ENCODE measurements around the gene TEX29.
A peak's percentile ranks its signal among the peaks of the same experiment; 100 is the strongest.

TEX29 gene

DNA sequence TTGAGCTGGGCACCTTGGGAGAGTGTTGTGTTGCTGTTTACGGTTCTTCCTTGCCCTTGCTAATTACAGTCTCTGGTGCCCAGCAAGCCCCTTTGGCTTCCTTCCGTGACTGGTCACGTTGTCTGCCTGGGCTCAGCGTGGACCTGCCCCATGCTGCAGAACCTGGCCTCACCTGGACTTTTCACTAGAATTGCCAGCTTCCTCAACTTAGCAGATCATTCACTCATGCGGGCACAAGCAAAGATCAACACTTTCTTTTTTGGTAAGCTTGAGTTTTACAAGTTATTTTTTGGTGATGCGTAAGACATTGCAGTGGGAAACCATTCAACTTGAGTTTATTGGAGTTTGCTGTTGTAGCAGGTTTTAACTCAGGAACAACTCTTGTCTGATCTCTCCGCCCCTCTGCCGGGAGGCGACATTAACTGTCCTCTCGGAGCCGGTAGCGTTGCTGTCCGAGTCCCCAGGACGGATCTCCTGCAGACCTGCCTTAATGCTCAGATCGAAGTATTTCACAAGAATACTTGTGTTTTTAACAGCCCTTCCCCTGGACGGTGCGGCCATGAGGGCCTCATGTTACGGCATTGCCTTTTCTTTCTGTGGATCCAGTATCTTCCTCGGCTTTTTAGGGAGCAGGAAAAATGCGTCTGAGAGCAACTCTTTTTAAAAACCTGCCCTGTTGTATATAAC lies 15.7 kb upstream of the TEX29 start:
- H3K9ac ChIP-seq (ENCODE audit: low read depth in 1 of 2, low read length in 2 of 2): no peak overlapping the region
- H3K9me3 ChIP-seq (ENCODE audit: control insufficient read depth in 1 of 2, low read length in 2 of 2): no peaks in the 10 kb centered on the region
- no peak overlapping the region for H3K27ac ChIP-seq (ENCODE audit: low read depth, low read length)
- H3K27me3 ChIP-seq (ENCODE audit: control insufficient read depth in 1 of 2, insufficient read depth in 2 of 2, low read length in 2 of 2): no peaks in the 10 kb centered on the region
- H3K4me3 ChIP-seq (ENCODE audit: low read depth in 1 of 2, low read length in 2 of 2): peak overlapping the region in 1 of 2 donors; percentile 37
- H3K4me1 ChIP-seq (ENCODE audit: control insufficient read depth in 1 of 2, insufficient read depth in 2 of 2, low read length in 2 of 2): no peaks in the 10 kb centered on the region
- peaks cover 55 to 69% of the 10 kb centered on the region in 2 donors for H3K36me3 ChIP-seq (ENCODE audit: control insufficient read depth in 1 of 2, insufficient read depth in 2 of 2, low read length in 2 of 2)

DNA sequence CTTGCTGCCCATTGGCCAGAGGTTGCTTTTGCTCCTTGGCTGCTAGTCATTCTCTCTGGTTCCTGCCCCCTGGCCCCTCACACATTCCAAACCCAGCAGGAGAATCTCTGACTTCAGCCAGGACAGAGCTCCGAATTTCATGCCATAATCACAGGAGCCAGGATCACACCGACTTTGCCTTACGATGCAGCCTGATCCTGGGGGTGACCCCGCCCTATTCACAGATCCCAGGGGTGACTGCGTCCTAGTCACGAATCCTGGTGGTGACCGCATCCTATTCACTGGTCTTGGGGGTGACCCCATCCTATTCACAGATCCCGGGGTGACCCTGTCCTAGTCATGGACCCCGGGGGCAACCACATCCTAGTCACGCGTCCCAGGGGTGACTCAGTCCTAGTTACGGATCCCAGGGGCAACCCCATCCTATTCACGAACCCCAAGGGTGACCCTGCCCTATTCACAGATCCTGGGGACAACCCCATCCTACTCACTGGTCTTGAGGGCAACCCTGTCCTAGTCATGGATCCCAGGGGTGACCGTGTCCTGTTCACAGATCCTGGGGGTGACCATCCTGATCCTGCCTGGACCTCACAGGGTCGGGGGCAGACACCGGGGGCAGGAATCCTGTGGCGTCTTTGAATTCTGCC lies 7.4 kb upstream of the TEX29 start:
- no peaks in the 10 kb centered on the region for H3K4me1 ChIP-seq (ENCODE audit: control insufficient read depth in 1 of 2, insufficient read depth in 2 of 2, low read length in 2 of 2)
- peaks cover 0 to 2% of the 10 kb centered on the region in 2 donors for H3K36me3 ChIP-seq (ENCODE audit: control insufficient read depth in 1 of 2, insufficient read depth in 2 of 2, low read length in 2 of 2)
- H3K9ac ChIP-seq (ENCODE audit: low read depth in 1 of 2, low read length in 2 of 2): no peak overlapping the region
- H3K27ac ChIP-seq (ENCODE audit: low read depth, low read length): no peak overlapping the region
- H3K27me3 ChIP-seq (ENCODE audit: control insufficient read depth in 1 of 2, insufficient read depth in 2 of 2, low read length in 2 of 2): no peaks in the 10 kb centered on the region
- peaks cover 0 to 6% of the 10 kb centered on the region in 2 donors for H3K9me3 ChIP-seq (ENCODE audit: control insufficient read depth in 1 of 2, low read length in 2 of 2)
- no peak overlapping the region for H3K4me3 ChIP-seq (ENCODE audit: low read depth in 1 of 2, low read length in 2 of 2)

DNA sequence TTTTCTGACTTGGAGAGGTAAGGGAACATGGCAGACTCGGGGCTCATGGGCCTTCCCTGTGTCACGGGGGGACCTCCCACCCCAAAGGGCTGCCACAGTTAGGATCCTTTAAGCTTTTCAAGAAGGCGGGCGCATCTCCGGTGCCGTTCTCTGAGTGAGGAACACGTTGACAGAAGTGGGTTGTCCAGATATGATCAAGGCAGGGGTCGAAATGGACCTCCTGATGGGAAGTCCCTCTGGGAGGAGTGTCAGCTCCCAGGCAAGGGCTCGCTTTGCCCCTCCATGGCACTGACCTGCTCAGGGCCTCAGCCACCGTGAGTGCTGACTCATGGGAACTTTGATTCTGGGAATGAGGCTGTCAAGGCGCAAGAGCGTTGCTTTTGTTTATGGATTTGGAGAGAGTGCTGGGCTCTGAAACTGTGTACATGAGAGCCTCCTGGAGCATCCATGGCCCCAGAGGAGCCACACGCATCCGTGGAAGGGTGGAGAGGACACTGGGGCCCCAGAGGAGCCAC lies 6.5 kb upstream of the TEX29 start:
- Histone ChIP-seq H3K9ac (ENCODE audit: low read depth in 1 of 2, low read length in 2 of 2) (no peak overlapping the region), H3K36me3 (ENCODE audit: control insufficient read depth in 1 of 2, insufficient read depth in 2 of 2, low read length in 2 of 2) (no peaks in the 10 kb centered on the region), H3K27me3 (ENCODE audit: control insufficient read depth in 1 of 2, insufficient read depth in 2 of 2, low read length in 2 of 2) (no peaks in the 10 kb centered on the region), H3K27ac (ENCODE audit: low read depth, low read length) (no peak overlapping the region), H3K9me3 (ENCODE audit: control insufficient read depth in 1 of 2, low read length in 2 of 2) (peaks cover 0 to 6% of the 10 kb centered on the region in 2 donors), H3K4me3 (ENCODE audit: low read depth in 1 of 2, low read length in 2 of 2) (no peak overlapping the region), H3K4me1 (ENCODE audit: control insufficient read depth in 1 of 2, insufficient read depth in 2 of 2, low read length in 2 of 2) (no peaks in the 10 kb centered on the region)

DNA sequence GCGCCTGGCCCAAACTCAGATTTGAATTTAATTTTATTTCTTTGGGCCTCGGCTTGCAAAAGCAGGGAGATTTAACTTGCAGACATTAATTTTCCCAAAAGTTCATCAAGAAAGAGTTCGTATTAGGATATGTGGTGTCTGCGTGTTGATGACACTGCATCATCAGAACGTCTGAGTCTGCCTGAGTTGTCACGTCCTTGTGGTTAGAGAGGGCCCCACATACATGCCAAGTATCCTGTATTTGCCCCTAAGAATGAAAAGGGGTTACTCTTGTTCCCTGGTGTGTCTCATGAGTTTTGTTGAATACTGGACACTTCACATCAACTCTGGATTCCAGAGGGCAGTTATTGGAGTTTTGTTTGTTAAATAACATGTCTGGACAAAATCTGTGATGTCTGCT lies 5.6 kb upstream of the TEX29 start:
- H3K27me3 ChIP-seq (ENCODE audit: control insufficient read depth in 1 of 2, insufficient read depth in 2 of 2, low read length in 2 of 2): no peaks in the 10 kb centered on the region
- H3K4me1 ChIP-seq (ENCODE audit: control insufficient read depth in 1 of 2, insufficient read depth in 2 of 2, low read length in 2 of 2): no peaks in the 10 kb centered on the region
- H3K9me3 ChIP-seq (ENCODE audit: control insufficient read depth in 1 of 2, low read length in 2 of 2): peaks cover 0 to 6% of the 10 kb centered on the region in 2 donors
- H3K4me3 ChIP-seq (ENCODE audit: low read depth in 1 of 2, low read length in 2 of 2): no peak overlapping the region
- no peak overlapping the region for H3K9ac ChIP-seq (ENCODE audit: low read depth in 1 of 2, low read length in 2 of 2)
- no peak overlapping the region for H3K27ac ChIP-seq (ENCODE audit: low read depth, low read length)
- H3K36me3 ChIP-seq (ENCODE audit: control insufficient read depth in 1 of 2, insufficient read depth in 2 of 2, low read length in 2 of 2): no peaks in the 10 kb centered on the region

DNA sequence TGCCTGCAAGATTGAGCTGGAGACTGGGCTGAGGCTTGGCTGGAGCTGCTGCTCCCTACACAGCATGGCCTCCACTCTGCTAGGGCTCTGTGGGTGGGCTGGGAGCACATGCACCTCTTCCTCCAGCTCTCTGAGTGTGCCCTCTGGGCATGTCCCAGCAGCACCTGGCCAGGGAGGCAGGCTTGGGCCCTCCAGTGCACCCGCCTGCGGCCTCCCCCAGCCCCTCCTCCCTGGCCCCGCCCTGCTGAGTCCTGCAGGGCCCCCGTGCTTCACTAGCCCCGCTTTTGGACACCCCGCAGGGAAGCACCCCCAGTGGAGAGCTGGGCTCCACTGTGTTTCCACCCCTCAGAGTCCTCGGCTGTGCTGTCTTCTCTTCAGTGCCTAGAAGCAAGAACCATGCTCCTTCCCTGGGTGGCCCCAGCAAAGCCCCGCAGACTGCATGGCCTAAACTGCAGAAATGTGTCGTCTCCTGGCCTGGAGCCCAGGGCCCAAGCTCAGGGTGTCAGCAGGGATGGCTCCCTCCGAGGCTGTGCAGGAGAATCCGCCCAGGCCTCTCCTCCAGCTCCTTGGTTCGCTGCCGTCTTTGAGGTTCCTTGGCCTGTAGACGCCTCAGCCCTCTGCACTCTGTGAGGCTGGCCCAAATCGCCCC lies 5.0 kb upstream of the TEX29 start:
- Histone ChIP-seq H3K4me3 (ENCODE audit: low read depth in 1 of 2, low read length in 2 of 2) (no peak overlapping the region), H3K9ac (ENCODE audit: low read depth in 1 of 2, low read length in 2 of 2) (no peak overlapping the region)

DNA sequence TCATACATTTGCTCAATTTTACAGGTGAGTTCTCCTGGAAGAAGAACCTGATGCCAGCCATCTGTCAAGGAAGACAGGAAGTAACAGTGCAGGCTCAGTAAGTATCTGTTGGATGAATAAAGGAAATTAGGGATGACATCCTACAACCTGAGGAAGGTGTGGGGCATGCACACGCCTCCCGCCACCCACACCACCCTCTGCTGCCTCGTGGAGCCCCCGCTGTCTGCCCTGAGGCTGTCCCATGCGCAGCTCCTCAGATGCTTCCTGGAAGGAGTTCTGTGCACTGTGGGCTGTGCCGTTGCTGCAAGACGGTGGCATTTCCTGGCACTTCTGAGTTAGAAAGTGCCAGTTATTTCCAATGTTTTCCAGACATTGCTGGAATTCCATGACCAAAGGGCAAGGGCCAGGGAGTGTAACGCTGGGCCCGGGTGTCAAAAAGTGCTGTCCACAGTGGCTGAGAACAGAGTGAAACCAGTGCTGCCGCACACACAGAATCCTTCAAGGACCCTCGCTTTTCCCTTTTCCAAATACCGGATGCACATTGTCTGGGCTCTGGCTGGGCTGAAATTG lies 4.2 kb upstream of the TEX29 start:
- Histone ChIP-seq H3K4me1 (ENCODE audit: control insufficient read depth in 1 of 2, insufficient read depth in 2 of 2, low read length in 2 of 2) (no peaks in the 10 kb centered on the region), H3K9ac (ENCODE audit: low read depth in 1 of 2, low read length in 2 of 2) (no peak overlapping the region), H3K27ac (ENCODE audit: low read depth, low read length) (no peak overlapping the region), H3K9me3 (ENCODE audit: control insufficient read depth in 1 of 2, low read length in 2 of 2) (peaks cover 0 to 1% of the 10 kb centered on the region in 2 donors), H3K27me3 (ENCODE audit: control insufficient read depth in 1 of 2, insufficient read depth in 2 of 2, low read length in 2 of 2) (no peaks in the 10 kb centered on the region), H3K36me3 (ENCODE audit: control insufficient read depth in 1 of 2, insufficient read depth in 2 of 2, low read length in 2 of 2) (no peaks in the 10 kb centered on the region), H3K4me3 (ENCODE audit: low read depth in 1 of 2, low read length in 2 of 2) (no peak overlapping the region)

More for the DNA sequence above, 5.0 kb upstream of the TEX29 start:
- Histone ChIP-seq H3K9me3 (ENCODE audit: control insufficient read depth in 1 of 2, low read length in 2 of 2) (peaks cover 0 to 5% of the 10 kb centered on the region in 2 donors), H3K36me3 (ENCODE audit: control insufficient read depth in 1 of 2, insufficient read depth in 2 of 2, low read length in 2 of 2) (no peaks in the 10 kb centered on the region), H3K27me3 (ENCODE audit: control insufficient read depth in 1 of 2, insufficient read depth in 2 of 2, low read length in 2 of 2) (no peaks in the 10 kb centered on the region), H3K27ac (ENCODE audit: low read depth, low read length) (no peak overlapping the region), H3K4me1 (ENCODE audit: control insufficient read depth in 1 of 2, insufficient read depth in 2 of 2, low read length in 2 of 2) (no peaks in the 10 kb centered on the region)

DNA sequence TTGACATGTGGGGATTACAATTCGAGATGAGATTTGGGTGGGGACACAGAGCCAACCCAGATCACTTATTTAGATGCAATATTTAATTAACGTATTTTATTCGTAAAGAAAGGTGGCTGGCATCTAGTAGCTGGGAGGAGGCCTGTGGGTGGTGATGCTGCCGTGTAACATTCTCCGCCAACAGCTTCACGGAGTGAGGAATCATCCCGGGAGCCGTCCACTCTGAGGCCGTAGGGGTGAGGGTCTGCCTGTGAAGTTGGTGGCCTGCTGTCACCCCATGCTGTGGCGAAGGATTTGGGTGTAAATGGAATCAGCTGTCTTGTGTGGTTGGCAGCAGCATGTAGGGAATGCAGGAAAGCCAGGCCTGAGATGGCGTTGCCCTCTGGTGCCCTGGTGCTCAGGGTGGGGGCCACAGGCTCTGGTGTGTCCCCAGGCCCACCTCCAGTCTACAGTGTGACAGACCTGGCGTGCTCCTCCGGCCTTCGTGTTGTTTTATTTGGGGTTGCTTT lies 3.3 kb upstream of the TEX29 start:
- Histone ChIP-seq H3K4me3 (ENCODE audit: low read depth in 1 of 2, low read length in 2 of 2) (no peak overlapping the region), H3K4me1 (ENCODE audit: control insufficient read depth in 1 of 2, insufficient read depth in 2 of 2, low read length in 2 of 2) (no peaks in the 10 kb centered on the region), H3K27ac (ENCODE audit: low read depth, low read length) (no peak overlapping the region), H3K27me3 (ENCODE audit: control insufficient read depth in 1 of 2, insufficient read depth in 2 of 2, low read length in 2 of 2) (no peaks in the 10 kb centered on the region), H3K9me3 (ENCODE audit: control insufficient read depth in 1 of 2, low read length in 2 of 2) (no peaks in the 10 kb centered on the region), H3K9ac (ENCODE audit: low read depth in 1 of 2, low read length in 2 of 2) (no peak overlapping the region), H3K36me3 (ENCODE audit: control insufficient read depth in 1 of 2, insufficient read depth in 2 of 2, low read length in 2 of 2) (no peaks in the 10 kb centered on the region)

DNA sequence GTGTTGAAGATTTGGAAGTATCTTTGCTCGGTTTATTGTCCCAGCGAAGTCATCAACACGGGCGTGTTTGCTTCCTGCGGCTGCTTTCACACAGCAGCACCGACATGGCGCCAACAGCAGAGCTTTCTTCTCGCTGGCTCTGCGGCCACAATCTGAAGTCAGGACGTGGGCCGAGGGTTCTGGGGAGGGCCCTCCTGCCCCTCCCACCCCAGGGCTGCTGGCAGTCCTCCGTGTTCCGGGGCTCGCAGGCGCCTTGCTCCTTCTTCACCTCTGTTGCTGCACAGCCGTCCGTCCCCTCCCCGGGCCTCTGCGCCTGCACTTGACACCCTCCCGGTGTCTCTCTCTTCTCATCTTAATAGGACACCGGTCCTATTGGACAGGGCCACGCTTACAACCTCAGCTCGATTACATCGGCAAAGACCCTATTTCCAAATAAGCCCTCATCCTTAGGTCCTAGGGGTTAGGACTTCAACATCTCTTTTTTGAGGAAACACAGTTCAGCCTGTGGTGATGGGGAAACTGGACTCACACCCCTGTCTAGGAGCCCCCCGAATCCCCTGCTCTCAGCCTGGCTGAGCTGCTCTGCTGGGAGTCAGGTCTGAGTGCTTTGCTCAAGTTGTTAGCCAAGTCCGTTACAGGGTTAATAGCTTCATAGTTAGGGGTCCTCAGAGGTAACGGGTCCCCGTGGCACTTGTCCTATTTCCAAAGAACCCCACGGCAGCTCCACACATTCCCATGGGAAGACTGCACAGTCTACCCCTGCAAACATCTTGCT lies 2.7 kb upstream of the TEX29 start:
- Histone ChIP-seq H3K4me1 (ENCODE audit: control insufficient read depth in 1 of 2, insufficient read depth in 2 of 2, low read length in 2 of 2) (no peaks in the 10 kb centered on the region), H3K9ac (ENCODE audit: low read depth in 1 of 2, low read length in 2 of 2) (no peak overlapping the region), H3K4me3 (ENCODE audit: low read depth in 1 of 2, low read length in 2 of 2) (no peak overlapping the region), H3K27me3 (ENCODE audit: control insufficient read depth in 1 of 2, insufficient read depth in 2 of 2, low read length in 2 of 2) (no peaks in the 10 kb centered on the region), H3K36me3 (ENCODE audit: control insufficient read depth in 1 of 2, insufficient read depth in 2 of 2, low read length in 2 of 2) (no peaks in the 10 kb centered on the region), H3K9me3 (ENCODE audit: control insufficient read depth in 1 of 2, low read length in 2 of 2) (no peaks in the 10 kb centered on the region), H3K27ac (ENCODE audit: low read depth, low read length) (no peak overlapping the region)

DNA sequence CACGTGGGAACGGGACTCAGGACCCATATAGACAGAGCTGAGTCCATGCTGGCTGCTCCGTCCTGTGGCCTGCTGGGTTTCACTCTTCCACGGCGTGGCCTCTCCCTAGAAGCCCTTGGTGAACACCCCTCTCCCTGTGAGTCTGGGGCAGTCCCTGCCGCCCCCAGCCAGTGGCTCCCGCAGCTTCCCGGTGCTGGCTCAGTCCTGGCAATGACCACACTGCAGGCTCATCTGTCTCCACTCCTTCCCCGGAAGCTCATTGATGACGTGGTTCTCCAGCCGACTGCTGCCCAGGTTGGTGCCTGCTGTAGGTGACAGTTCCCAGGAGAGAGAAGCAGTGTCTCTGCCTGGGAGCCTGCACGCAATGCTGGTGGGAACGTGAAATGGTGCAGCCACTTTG lies 2.1 kb upstream of the TEX29 start:
- Histone ChIP-seq H3K36me3 (ENCODE audit: control insufficient read depth in 1 of 2, insufficient read depth in 2 of 2, low read length in 2 of 2) (no peaks in the 10 kb centered on the region), H3K9ac (ENCODE audit: low read depth in 1 of 2, low read length in 2 of 2) (no peak overlapping the region), H3K27ac (ENCODE audit: low read depth, low read length) (no peak overlapping the region), H3K9me3 (ENCODE audit: control insufficient read depth in 1 of 2, low read length in 2 of 2) (no peaks in the 10 kb centered on the region), H3K4me3 (ENCODE audit: low read depth in 1 of 2, low read length in 2 of 2) (no peak overlapping the region), H3K4me1 (ENCODE audit: control insufficient read depth in 1 of 2, insufficient read depth in 2 of 2, low read length in 2 of 2) (no peaks in the 10 kb centered on the region), H3K27me3 (ENCODE audit: control insufficient read depth in 1 of 2, insufficient read depth in 2 of 2, low read length in 2 of 2) (no peaks in the 10 kb centered on the region)

Data from duodenal mucosa (tissue), 2 donors.